Gastrocnemius medialis (tissue), 4 donors: ENCODE measurements around the gene PRPF19.

ENCODE experiments used
- CTCF ChIP-seq, 5 experiments: fragments of 450-650 bp in 3 of 5; fragments of 200-600 bp in 2 of 5; sonication (generic) in 2 of 5; IDR thresholded peaks in 4 of 5; conservative IDR thresholded peaks in 1 of 5; 1 replicate in 4 of 5; 2 replicates in 1 of 5; pipeline ENCODE4 v1.5.1; 2016 to 2019; ENCODE audit warnings: antibody characterized with exemption in 5 of 5, mild to moderate bottlenecking in 3 of 5, moderate library complexity in 3 of 5
- POLR2A ChIP-seq, 2 donors: fragments of 450-650 bp; IDR thresholded peaks; one replicate each; pipeline ENCODE4 v1.6.1; 2017; ENCODE audit warnings: antibody characterized with exemption in 2 of 2, mild to moderate bottlenecking in 2 of 2, moderate library complexity in 2 of 2

GRCh38 chr11:60932605-60933356 lies 26.4 kb upstream of the PRPF19 start:
- TF ChIP-seq CTCF (IDR thresholded peaks at IDR 0.05 in 4 of 5, conservative IDR thresholded peaks at IDR 0.05 in 1 of 5), result no peak
- no peak for TF ChIP-seq POLR2A (IDR thresholded peaks at IDR 0.05)
